GM12873 (cell line): ENCODE results near the gene C22orf39.

Source experiments
- TF ChIP-seq, protein P1 (sequence below): IDR thresholded peaks from 2 replicates; pipeline ENCODE4 v1.5.1; 2012; ENCODE audit warnings: low read depth, mild to moderate bottlenecking, moderate library complexity, low read length, control low read depth; ENCODE audit not compliant: insufficient read depth; ENCODE audit errors: missing control alignments

C22orf39 gene

DNA sequence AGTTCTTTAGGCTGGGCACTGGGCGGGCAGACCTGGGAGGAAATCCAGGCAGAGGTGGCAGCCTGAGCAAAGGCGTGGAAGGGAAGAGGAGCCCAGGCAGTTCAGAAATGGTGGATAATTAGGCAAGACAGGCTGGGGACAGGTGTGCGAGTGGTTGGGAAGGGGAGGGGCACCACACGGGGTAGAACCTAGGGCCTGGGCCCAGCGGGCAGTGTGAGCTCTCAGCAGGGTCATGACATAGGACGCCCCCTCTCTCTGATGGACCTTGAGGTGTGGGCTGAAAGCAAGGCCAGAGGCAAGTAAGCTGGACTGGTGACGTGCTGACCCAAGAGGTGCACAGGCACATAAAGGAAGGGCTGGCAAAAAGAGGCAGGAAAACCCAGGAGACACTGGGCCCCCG, 24.7 kb upstream of the C22orf39 start:
- TF ChIP-seq, protein P1, sequence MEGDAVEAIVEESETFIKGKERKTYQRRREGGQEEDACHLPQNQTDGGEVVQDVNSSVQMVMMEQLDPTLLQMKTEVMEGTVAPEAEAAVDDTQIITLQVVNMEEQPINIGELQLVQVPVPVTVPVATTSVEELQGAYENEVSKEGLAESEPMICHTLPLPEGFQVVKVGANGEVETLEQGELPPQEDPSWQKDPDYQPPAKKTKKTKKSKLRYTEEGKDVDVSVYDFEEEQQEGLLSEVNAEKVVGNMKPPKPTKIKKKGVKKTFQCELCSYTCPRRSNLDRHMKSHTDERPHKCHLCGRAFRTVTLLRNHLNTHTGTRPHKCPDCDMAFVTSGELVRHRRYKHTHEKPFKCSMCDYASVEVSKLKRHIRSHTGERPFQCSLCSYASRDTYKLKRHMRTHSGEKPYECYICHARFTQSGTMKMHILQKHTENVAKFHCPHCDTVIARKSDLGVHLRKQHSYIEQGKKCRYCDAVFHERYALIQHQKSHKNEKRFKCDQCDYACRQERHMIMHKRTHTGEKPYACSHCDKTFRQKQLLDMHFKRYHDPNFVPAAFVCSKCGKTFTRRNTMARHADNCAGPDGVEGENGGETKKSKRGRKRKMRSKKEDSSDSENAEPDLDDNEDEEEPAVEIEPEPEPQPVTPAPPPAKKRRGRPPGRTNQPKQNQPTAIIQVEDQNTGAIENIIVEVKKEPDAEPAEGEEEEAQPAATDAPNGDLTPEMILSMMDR = no peak

DNA sequence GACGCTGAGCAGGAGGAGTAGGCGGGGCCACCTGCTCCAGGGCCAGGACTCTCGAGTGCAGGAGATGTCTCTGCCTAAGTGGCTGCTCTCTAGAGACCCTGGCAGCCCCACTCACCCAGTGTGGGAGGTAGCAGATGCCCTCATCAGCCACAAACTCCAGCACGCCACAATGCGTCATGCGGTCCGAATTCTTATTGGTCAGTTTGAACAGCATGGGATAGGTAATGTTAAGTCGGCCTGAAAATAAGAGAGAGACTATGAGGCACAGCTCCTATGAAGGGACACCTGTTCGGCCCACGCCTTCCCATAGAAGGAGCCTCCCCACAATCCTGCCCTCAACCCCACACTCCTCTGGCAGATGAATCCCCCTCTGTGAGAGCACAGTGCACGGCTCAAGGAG, 24.1 kb upstream of the C22orf39 start:
- TF ChIP-seq, protein P1 = no peak

DNA sequence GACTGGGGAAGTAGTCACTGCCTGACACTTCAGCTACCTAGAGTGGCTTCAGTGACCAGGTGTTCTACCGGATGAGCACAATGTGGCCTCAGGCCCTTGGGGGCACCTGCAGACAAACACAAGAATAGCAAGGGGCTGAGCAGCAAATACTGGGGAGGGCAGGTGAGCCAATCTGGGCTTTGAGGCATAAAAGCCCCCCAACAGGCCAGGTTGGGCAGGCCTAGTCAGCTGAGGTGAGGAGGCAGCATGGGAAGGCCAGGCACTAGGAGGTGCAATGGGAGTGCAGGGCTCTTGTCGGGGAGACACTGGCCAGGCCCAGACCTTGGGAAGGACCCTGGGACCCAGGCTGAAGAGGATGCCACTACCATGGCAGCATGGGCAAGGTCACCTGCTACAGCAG, 22.5 kb upstream of the C22orf39 start:
- TF ChIP-seq, protein P1 = no peak

DNA sequence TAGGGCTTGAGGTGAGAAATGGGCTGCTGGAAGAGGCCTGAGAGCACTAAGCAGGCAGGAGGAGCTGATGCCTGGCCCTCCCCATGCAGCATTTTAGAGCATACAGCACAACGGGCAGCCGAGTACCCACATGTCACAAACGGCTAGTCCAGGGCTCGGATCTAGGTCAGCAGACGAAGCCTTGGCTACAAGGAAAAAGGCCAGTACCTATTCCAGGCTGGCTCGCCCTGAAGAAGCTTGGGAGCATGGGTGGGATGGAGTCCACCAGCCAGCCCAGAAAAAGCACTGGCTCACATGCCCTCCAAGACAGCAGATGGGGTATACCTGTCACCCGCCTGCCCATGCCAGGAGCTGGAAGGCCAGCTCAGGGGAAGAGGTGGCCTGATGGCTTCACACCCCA, 21.9 kb upstream of the C22orf39 start:
- TF ChIP-seq, protein P1 = no peak

DNA sequence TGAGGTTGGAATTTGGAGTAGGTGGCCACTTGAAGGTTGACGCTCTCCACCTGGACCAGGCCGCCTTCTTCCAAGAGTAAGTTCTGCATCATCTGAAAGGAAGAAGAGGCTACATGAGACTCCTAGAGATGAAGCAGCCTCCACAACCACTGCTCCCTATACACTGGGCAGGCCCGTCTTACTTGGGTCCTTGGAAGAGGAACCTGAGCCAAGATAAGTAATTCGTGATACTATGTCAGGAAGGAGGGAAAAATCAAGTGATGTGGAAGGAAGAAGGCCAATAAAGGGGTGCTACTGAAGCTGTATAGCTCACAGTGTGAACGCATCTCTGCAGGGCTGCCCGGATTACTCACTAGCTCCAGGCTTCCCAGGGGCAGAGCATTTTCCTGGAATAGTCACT, 20.4 kb upstream of the C22orf39 start:
- TF ChIP-seq, protein P1 = no peak

DNA sequence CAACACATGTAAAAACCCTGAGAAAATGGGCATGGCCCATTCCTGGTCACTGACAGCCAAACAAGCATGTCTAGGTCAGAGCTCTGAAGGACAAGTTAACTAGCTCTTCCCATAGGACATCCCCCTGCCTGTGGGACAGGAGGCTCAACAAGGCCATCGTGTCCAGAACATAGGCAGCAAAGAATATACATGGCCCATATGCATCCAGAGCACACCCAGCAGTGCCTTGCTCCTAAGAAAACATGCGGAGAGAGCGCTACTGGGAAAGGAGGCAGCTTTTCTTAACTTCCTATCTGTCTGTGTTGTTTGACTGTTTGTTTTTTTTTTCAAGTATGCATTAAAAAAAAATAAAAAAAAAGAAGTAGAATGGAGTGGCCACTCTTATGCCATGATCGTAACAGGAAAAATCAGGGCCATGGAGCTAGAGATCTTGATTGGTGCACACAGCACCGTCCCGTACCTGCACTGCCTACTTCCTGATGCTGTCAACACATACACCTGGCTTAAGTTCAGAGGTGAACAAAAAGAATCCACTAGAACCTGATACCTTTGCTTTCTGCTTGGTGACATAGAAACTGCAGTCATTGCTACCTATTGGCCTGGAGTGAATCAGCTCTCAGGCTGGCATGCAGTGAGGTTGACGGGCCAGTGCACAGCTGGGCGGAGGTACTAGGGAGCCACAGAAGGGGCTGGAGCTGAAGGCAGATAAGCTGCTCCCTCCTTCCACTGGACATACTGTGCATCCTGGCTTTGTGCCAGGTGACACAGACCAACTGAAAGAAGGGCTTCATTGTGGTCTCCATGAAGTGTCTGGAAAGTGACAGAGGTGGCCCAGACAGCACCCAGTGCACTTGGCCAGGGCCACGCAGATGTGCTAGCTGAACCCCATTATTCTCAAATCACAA, 19.6 kb upstream of the C22orf39 start:
- TF ChIP-seq, protein P1 = no peak

DNA sequence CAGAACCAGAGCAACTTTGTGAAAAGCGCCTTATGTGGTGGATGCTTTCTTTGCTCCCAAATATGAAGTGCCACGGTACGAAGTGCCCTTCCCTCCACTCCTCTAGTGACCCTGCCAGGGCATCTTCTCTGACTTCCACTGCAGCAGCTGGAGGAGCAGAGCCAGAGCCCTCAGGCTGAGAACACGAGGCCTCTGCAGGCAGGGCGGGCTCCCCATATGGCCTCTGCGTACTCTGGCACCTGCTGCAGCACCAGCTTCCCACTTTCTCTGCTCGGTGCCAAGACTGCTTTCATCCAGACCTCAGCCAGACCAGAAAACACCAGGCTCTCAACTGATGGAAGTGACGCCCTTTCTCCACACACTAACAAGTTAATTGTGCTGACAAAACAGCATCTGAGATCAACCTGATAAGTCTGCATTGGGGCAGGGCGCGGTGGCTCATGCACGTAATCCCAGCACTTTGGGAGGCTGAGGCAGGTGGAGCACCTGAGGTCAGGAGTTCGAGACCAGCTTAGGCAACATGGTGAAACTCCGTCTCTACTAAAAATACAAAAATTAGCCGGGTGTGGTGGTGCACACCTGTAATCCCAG, 18.7 kb upstream of the C22orf39 start:
- TF ChIP-seq, protein P1 = no peak
